DMS79 (cell line): ENCODE results near the gene CT83.

ENCODE experiments used
- DNase-seq: peaks from one replicate; lab custom pipeline; 2025; lab: John Stamatoyannopoulos, UW

Gene CT83

GRCh38 chrX:116462822-116463221 is at the start of gene CT83:
CT83 (minus strand) TSS chrX:116462976; CDS start chrX:116462856, 120 bp downstream.
- no peak for DNase-seq

- DNase-seq = no peak
Observed at GRCh38 chrX:116499780-116500179, 37.0 kb upstream of the CT83 start.

- no peak for DNase-seq
Observed at GRCh38 chrX:116493271-116493670, 30.5 kb upstream of the CT83 start.

GRCh38 chrX:116490104-116490503 is 27.3 kb upstream of the CT83 start:
- no peak for DNase-seq

GRCh38 chrX:116480059-116480458 is 17.3 kb upstream of the CT83 start:
- no peak for DNase-seq

- no peak for DNase-seq
Observed at GRCh38 chrX:116449156-116449555, 13.6 kb downstream of the CT83 start.

GRCh38 chrX:116436358-116436816 is 26.4 kb downstream of the CT83 start, which contains the start of gene SLC6A14:
SLC6A14 (plus strand) TSS chrX:116436606; CDS start chrX:116436710, 104 bp downstream.
- no peak for DNase-seq

GRCh38 chrX:116435597-116435996 is 27.2 kb downstream of the CT83 start:
- no peak for DNase-seq

GRCh38 chrX:116427978-116428377 is 34.8 kb downstream of the CT83 start:
- no peak for DNase-seq

GRCh38 chrX:116417968-116418367 is 44.8 kb downstream of the CT83 start:
- DNase-seq = no peak

GRCh38 chrX:116417214-116417613 is 45.6 kb downstream of the CT83 start:
- DNase-seq = no peak

- no peak for DNase-seq
Observed at GRCh38 chrX:116413273-116413672, 49.5 kb downstream of the CT83 start.
